Measurements from ENCODE around the gene COLQ. TPM values are rescaled to one million over a fixed set of nuclear protein-coding genes. Genes with fewer than 3 reads are reported as not detected.

COLQ gene
- polyA plus RNA-seq, 1 donor (not counting 4 experiments of a cell fraction or from before 2014, with no cell fraction given) = 0.35 TPM

DNA sequence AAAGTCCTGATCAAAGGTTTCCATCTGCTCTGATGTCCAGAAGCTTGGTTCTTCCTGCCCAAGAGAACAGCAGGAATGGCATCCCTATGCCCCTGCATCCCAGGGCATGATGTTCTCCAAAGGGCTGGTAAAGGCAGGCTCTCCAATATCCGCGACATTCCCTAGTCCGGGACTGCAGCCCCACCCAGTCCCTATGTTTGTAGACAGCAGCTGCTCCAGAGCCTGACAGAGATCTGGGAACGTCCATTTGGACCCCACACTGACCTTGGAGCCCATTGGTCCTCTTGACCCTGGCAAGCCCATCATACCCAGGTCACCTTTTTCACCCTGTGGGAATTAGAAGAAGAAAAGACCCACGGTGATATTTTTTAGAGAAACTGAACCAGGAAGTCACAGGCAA lies 46.3 kb downstream of the COLQ start:
- Histone ChIP-seq H3K4me2 (ENCODE audit: control insufficient read depth, extremely low read depth, insufficient read depth, low read depth, low read length) (no peak overlapping the region), H3K27ac (ENCODE audit: control insufficient read depth, insufficient read depth, low read length) (no peak overlapping the region), H3K9ac (ENCODE audit: control insufficient read depth, extremely low read depth, insufficient read depth, low read length) (no peak overlapping the region), H4K20me1 (ENCODE audit: control insufficient read depth, extremely low read depth, insufficient read depth, low read length) (no peaks in the 10 kb centered on the region), H3K4me3 (ENCODE audit: control insufficient read depth in 2 of 3, extremely low read depth in 1 of 3, insufficient read depth in 2 of 3, low read depth in 1 of 3, low read length in 3 of 3) (no peak overlapping the region), H3K79me2 (ENCODE audit: control insufficient read depth, insufficient read depth, low read length) (no peaks in the 10 kb centered on the region), H2AFZ (ENCODE audit: control insufficient read depth, low read length) (no peak overlapping the region), H3K36me3 (ENCODE audit: control insufficient read depth in 2 of 2, extremely low read depth in 1 of 2, insufficient read depth in 2 of 2, low read length in 2 of 2) (no peaks in the 10 kb centered on the region), H3K9me1 (ENCODE audit: control insufficient read depth, extremely low read depth, insufficient read depth, low read length) (no peaks in the 10 kb centered on the region), H3K4me1 (ENCODE audit: control insufficient read depth, extremely low read depth, insufficient read depth, low read length) (no peaks in the 10 kb centered on the region), H3K9me3 (ENCODE audit: control insufficient read depth, low read depth, low read length) (no peaks in the 10 kb centered on the region), H3K27me3 (ENCODE audit: control insufficient read depth, extremely low read depth, insufficient read depth, low read length) (no peaks in the 10 kb centered on the region)
- DNase-seq (ENCODE audit: low read depth, low spot score) (no peak), FAIRE-seq (no peak)
- dilution Hi-C loops (cut with MboI; ENCODE audit: extremely low pct_ligation_motif_present, low sequenced_read_pairs) = no loop called here
- TF ChIP-seq, protein P1, sequence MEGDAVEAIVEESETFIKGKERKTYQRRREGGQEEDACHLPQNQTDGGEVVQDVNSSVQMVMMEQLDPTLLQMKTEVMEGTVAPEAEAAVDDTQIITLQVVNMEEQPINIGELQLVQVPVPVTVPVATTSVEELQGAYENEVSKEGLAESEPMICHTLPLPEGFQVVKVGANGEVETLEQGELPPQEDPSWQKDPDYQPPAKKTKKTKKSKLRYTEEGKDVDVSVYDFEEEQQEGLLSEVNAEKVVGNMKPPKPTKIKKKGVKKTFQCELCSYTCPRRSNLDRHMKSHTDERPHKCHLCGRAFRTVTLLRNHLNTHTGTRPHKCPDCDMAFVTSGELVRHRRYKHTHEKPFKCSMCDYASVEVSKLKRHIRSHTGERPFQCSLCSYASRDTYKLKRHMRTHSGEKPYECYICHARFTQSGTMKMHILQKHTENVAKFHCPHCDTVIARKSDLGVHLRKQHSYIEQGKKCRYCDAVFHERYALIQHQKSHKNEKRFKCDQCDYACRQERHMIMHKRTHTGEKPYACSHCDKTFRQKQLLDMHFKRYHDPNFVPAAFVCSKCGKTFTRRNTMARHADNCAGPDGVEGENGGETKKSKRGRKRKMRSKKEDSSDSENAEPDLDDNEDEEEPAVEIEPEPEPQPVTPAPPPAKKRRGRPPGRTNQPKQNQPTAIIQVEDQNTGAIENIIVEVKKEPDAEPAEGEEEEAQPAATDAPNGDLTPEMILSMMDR (optimal IDR thresholded peaks at IDR 0.05 in 1 of 3, IDR thresholded peaks at IDR 0.05 in 1 of 3, conservative IDR thresholded peaks at IDR 0.05 in 1 of 3; ENCODE audit: extremely low read depth in 1 of 3, insufficient read depth in 2 of 3, low read length in 3 of 3) = no peak
- TF ChIP-seq EZH2 (IDR thresholded peaks at IDR 0.05; ENCODE audit: low read length) = no peak

DNA sequence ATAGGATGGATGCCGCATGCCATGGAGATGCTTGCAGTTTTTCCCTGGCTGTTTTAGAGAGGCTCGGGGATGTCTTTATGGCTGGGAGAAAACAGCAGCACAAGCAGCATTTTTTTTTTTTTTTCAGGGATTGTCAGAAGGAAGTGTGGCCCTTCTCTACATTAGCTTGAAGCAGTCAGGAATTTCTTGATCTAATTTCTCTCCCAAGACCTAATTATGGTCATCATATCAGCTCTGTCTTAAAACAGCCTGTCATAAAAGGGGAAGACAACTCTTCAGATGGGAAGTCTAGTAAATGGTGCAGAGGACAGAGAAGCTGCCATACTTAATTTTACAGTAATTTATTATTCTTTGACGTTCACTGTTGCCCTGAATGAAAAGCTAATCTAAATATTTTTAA lies 49.6 kb downstream of the COLQ start:
- no peaks in the 10 kb centered on the region for H3K9me3 ChIP-seq (ENCODE audit: control insufficient read depth, low read depth, low read length)
- no peak overlapping the region for H3K27ac ChIP-seq (ENCODE audit: control insufficient read depth, insufficient read depth, low read length)
- no peak overlapping the region for H3K4me2 ChIP-seq (ENCODE audit: control insufficient read depth, extremely low read depth, insufficient read depth, low read depth, low read length)
- H2AFZ ChIP-seq (ENCODE audit: control insufficient read depth, low read length) = no peak overlapping the region
- no peak for FAIRE-seq
- H3K4me3 ChIP-seq (ENCODE audit: control insufficient read depth in 2 of 3, extremely low read depth in 1 of 3, insufficient read depth in 2 of 3, low read depth in 1 of 3, low read length in 3 of 3) = no peak overlapping the region
- H3K9me1 ChIP-seq (ENCODE audit: control insufficient read depth, extremely low read depth, insufficient read depth, low read length) = no peaks in the 10 kb centered on the region
- no peaks in the 10 kb centered on the region for H3K27me3 ChIP-seq (ENCODE audit: control insufficient read depth, extremely low read depth, insufficient read depth, low read length)
- dilution Hi-C loops (cut with MboI; ENCODE audit: extremely low pct_ligation_motif_present, low sequenced_read_pairs) = no loop called here
- TF ChIP-seq EZH2 (IDR thresholded peaks at IDR 0.05; ENCODE audit: low read length) = no peak
- TF ChIP-seq, protein P1 (optimal IDR thresholded peaks at IDR 0.05 in 1 of 3, IDR thresholded peaks at IDR 0.05 in 1 of 3, conservative IDR thresholded peaks at IDR 0.05 in 1 of 3; ENCODE audit: extremely low read depth in 1 of 3, insufficient read depth in 2 of 3, low read length in 3 of 3) = no peak
- no peak for DNase-seq (ENCODE audit: low read depth, low spot score)
- H3K9ac ChIP-seq (ENCODE audit: control insufficient read depth, extremely low read depth, insufficient read depth, low read length) = no peak overlapping the region
- H3K79me2 ChIP-seq (ENCODE audit: control insufficient read depth, insufficient read depth, low read length) = no peaks in the 10 kb centered on the region
- H3K36me3 ChIP-seq (ENCODE audit: control insufficient read depth in 2 of 2, extremely low read depth in 1 of 2, insufficient read depth in 2 of 2, low read length in 2 of 2) = no peaks in the 10 kb centered on the region
- H3K4me1 ChIP-seq (ENCODE audit: control insufficient read depth, extremely low read depth, insufficient read depth, low read length) = no peaks in the 10 kb centered on the region
- no peaks in the 10 kb centered on the region for H4K20me1 ChIP-seq (ENCODE audit: control insufficient read depth, extremely low read depth, insufficient read depth, low read length)

All from keratinocyte (primary cell).